OCI-LY3 (cell line): ENCODE results near the gene PCBD2.

Experiments used
- H2AFZ ChIP-seq: fragments of 200-600, 300-600 bp; shearing (Covaris generic); 2 replicates; pipeline ENCODE4 v1.6.0; 2014; ENCODE audit warnings: antibody characterized with exemption, low read depth, low read length
- H3K27ac ChIP-seq: fragments of 200-600, 300-600 bp; sonication (generic); 2 replicates; pipeline ENCODE4 v1.5.1; 2014; ENCODE audit warnings: mild to moderate bottlenecking, low read length, moderate library complexity, mixed read lengths
- H3K27me3 ChIP-seq: fragments of 200-600, 300-600 bp; sonication (generic); 2 replicates; pipeline ENCODE4 v1.6.1; 2014; ENCODE audit warnings: low read depth, low read length, mixed read lengths
- H3K36me3 ChIP-seq: fragments of 200-600, 300-600 bp; sonication (generic); replicated peaks from 2 replicates; pipeline ENCODE3; 2014; ENCODE audit warnings: low read depth, low read length, mixed read lengths
- H3K4me1 ChIP-seq: fragments of 300-600, 200-600 bp; sonication (generic); 2 replicates; pipeline ENCODE4 v1.6.1; 2014; ENCODE audit warnings: low read length, mixed read lengths
- H3K4me2 ChIP-seq: fragments of 200-600, 300-600 bp; sonication (generic); 2 replicates; pipeline ENCODE4 v1.6.1; 2014; ENCODE audit warnings: low read length, mixed read lengths
- H3K4me3 ChIP-seq: fragments of 300-600, 200-600 bp; sonication (generic); 2 replicates; pipeline ENCODE4 v1.5.1; 2014; ENCODE audit warnings: antibody characterized with exemption, mild to moderate bottlenecking, low read length, moderate library complexity
- H3K79me2 ChIP-seq: fragments of 300-600, 200-600 bp; shearing (Covaris generic); 2 replicates; pipeline ENCODE4 v1.6.1; 2014; ENCODE audit warnings: mild to moderate bottlenecking, low read length, mixed read lengths
- H3K9ac ChIP-seq: fragments of 300-600, 200-600 bp; shearing (Covaris generic); 2 replicates; pipeline ENCODE4 v1.6.0; 2014; ENCODE audit warnings: mild to moderate bottlenecking, low read length, moderate library complexity
- H3K9me3 ChIP-seq: fragments of 200-600, 300-600 bp; shearing (Covaris generic); 2 replicates; pipeline ENCODE4 v1.6.1; 2014; ENCODE audit warnings: low read length, mixed read lengths; ENCODE audit not compliant: insufficient read depth
- H4K20me1 ChIP-seq: fragments of 200-600, 300-600 bp; sonication (generic); 2 replicates; pipeline ENCODE4 v1.6.1; 2016; ENCODE audit warnings: low read length, mixed read lengths; ENCODE audit not compliant: insufficient read depth
- CTCF ChIP-seq: fragments of 200-600, 300-600 bp; sonication (generic); IDR thresholded peaks from 2 replicates; pipeline ENCODE4 v1.5.1; 2014; ENCODE audit warnings: antibody characterized with exemption, low read length, low read depth
- EZH2phosphoT487 ChIP-seq: fragments of 200-600 bp; shearing (Covaris generic); IDR thresholded peaks from 2 replicates; pipeline ENCODE4 v1.6.1; 2018; ENCODE audit warnings: antibody characterized with exemption, mixed run types, low read depth

Gene PCBD2

GRCh38 chr5:135008556-135008955 lies 103.6 kb downstream of the PCBD2 start:
- Histone ChIP-seq H3K79me2 (no peaks in the 10 kb centered on the region), H3K27me3 (no peaks in the 10 kb centered on the region), H4K20me1 (no peaks in the 10 kb centered on the region), H3K4me2 (no peak overlapping the region), H3K9ac (no peak overlapping the region), H3K4me1 (no peaks in the 10 kb centered on the region), H3K36me3 (no peaks in the 10 kb centered on the region), H2AFZ (no peak overlapping the region), H3K4me3 (no peak overlapping the region), H3K9me3 (no peaks in the 10 kb centered on the region), H3K27ac (no peak overlapping the region)
- TF ChIP-seq EZH2phosphoT487, result no peak
- no peak for TF ChIP-seq CTCF

- Histone ChIP-seq H3K4me3 (no peak overlapping the region), H3K36me3 (no peaks in the 10 kb centered on the region), H3K9me3 (no peaks in the 10 kb centered on the region), H4K20me1 (no peaks in the 10 kb centered on the region), H3K27me3 (no peaks in the 10 kb centered on the region), H3K27ac (no peak overlapping the region), H3K4me1 (no peaks in the 10 kb centered on the region), H3K9ac (no peak overlapping the region), H3K4me2 (no peak overlapping the region), H3K79me2 (no peaks in the 10 kb centered on the region), H2AFZ (no peak overlapping the region)
- no peak for TF ChIP-seq EZH2phosphoT487
- no peak for TF ChIP-seq CTCF
Measured at GRCh38 chr5:135008981-135009735, 104.2 kb downstream of the PCBD2 start.

- Histone ChIP-seq H4K20me1 (no peaks in the 10 kb centered on the region), H3K36me3 (no peaks in the 10 kb centered on the region), H3K4me2 (no peak overlapping the region), H3K9me3 (no peaks in the 10 kb centered on the region), H3K4me1 (no peaks in the 10 kb centered on the region), H2AFZ (no peak overlapping the region), H3K4me3 (no peak overlapping the region), H3K79me2 (no peaks in the 10 kb centered on the region), H3K27ac (no peak overlapping the region), H3K27me3 (no peaks in the 10 kb centered on the region), H3K9ac (no peak overlapping the region)
- TF ChIP-seq EZH2phosphoT487, result no peak
- no peak for TF ChIP-seq CTCF
Measured at GRCh38 chr5:135009736-135010501, 105.0 kb downstream of the PCBD2 start.
